Right cardiac atrium (tissue), 5 donors: ENCODE measurements around the gene GAL3ST3. TPM values are rescaled to one million over a fixed set of nuclear protein-coding genes. Genes with fewer than 3 reads are reported as not detected.
"Not testable (repeated sequence)": the region's sequence is repeated elsewhere in the genome, so short reads cannot be mapped to it uniquely, and the experiment has no call there.

ENCODE experiments used
- ATAC-seq, 2 donors: fragments of 200-7000 bp; cut with Tn5 transposase; one replicate each; pipeline versions ENCODE4 v1.8.0 to v1.9.1; 2020; ENCODE audit warnings: moderate library complexity in 2 of 2, mild to moderate bottlenecking in 1 of 2
- DNase-seq, 3 donors: peaks; one replicate each; pipeline ENCODE4 v3.0.0-alpha.2; 2020
- H3K27ac ChIP-seq: one replicate; pipeline ENCODE4 v1.5.1; 2013; ENCODE audit warnings: mild to moderate bottlenecking, low read length, control low read depth, moderate library complexity
- H3K27me3 ChIP-seq: one replicate; pipeline ENCODE4 v1.6.1; 2013; ENCODE audit not compliant: control insufficient read depth, insufficient read depth
- H3K4me1 ChIP-seq: one replicate; pipeline ENCODE4 v1.6.1; 2013; ENCODE audit warnings: low read length; ENCODE audit not compliant: control insufficient read depth, insufficient read depth
- H3K4me3 ChIP-seq: one replicate; pipeline ENCODE4 v1.5.1; 2013; ENCODE audit warnings: low read length, control low read depth
- H3K9me3 ChIP-seq: one replicate; pipeline ENCODE4 v1.6.1; 2013; ENCODE audit warnings: low read length; ENCODE audit not compliant: control insufficient read depth
- WGBS: extraction: QIAGEN DNeasy Blood & Tissue Kit; methylation state at CpG from one replicate; pipeline ENCODE4 v1.1.7; 2013; 5-methylcytosine and 5-hydroxymethylcytosine counted together
- intact Hi-C, 4 donors: fragments of 100-400 bp; cut with DNase I; formaldehyde crosslinking; loops; one replicate each; pipeline versions ENCODE4 v1.11.0 to v1.14.0; 2022 to 2023
- long read RNA-seq, 4 donors: library from polyadenylated mRNA; unstranded; transcript quantifications; one replicate each; pipeline ENCODE4 v2.0.0, GENCODE V29; 2020 to 2021
- polyA plus RNA-seq: library from polyadenylated mRNA; stranded (reverse); fragments of 200-250 nt; gene quantifications from one replicate; pipeline ENCODE4 v1.2.3, GENCODE V29; 2013
- total RNA-seq, 4 donors: library from RNA; stranded (reverse); fragmentation: NEBNext Ultra II Directional; extraction: Animal tissue kit (Norgen Biotek cat#: 25700); gene quantifications; one replicate each; pipeline ENCODE4 v1.2.1, GENCODE V29; 2021
- donor health status: healthy with polysubstance abuse.
- donor health status: DM: no; HTN: yes; CAD: no.
- donor health status: DM: no; HTN: no; CAD: no.
- donor health status: DM: no; HTN: yes; CAD: no; lungs with severe emphysema.
- donor health status: DM: yes; HTN: yes; CAD: no.

Gene GAL3ST3
- total RNA-seq (10 to 100 TPM; 10.8 to 13.6 (median 12.1) TPM), polyA plus RNA-seq (8.9 TPM)
- long read RNA-seq, donor 1, transcript GAL3ST3-203 (2 exons, 1,599 nt) = minor isoform, 8 of 45 reads
- long read RNA-seq, donor 1, transcript GAL3ST3-201 (3 exons, 2,133 nt) = major isoform, 26 of 45 reads
- long read RNA-seq, donor 1, partial matches to known transcripts = 0 of 45 reads
- long read RNA-seq, donor 1, other reads (novel, unspliced or antisense) = 11 of 45 reads
- long read RNA-seq, donor 2, transcript GAL3ST3-201 (3 exons, 2,133 nt) = major isoform, 20 of 28 reads
- long read RNA-seq, donor 2, partial matches to known transcripts = 5 of 28 reads
- long read RNA-seq, donor 2, other reads (novel, unspliced or antisense) = 1 of 28 reads
- long read RNA-seq, donor 3, transcript GAL3ST3-203 (2 exons, 1,599 nt) = minor isoform, 8 of 129 reads
- long read RNA-seq, donor 3, transcript GAL3ST3-201 (3 exons, 2,133 nt) = major isoform, 83 of 129 reads
- long read RNA-seq, donor 3, partial matches to known transcripts = 0 of 129 reads
- long read RNA-seq, donor 3, other reads (novel, unspliced or antisense) = 38 of 129 reads
- long read RNA-seq, donor 4, transcript GAL3ST3-201 (3 exons, 2,133 nt) = major isoform, 18 of 30 reads
- long read RNA-seq, donor 4, partial matches to known transcripts = 0 of 30 reads
- long read RNA-seq, donor 4, other reads (novel, unspliced or antisense) = 10 of 30 reads

GRCh38 chr11:66048547-66049323 is at the start of gene GAL3ST3:
TSS of gene GAL3ST3 (minus strand) at chr11:66049161. CDS start at chr11:66045415, 3,746 bp downstream.
- Histone ChIP-seq H3K27ac (peak within 1 kb of the TSS; percentile 48), H3K27me3 (no peaks in the 10 kb centered on the region), H3K9me3 (no peaks in the 10 kb centered on the region), H3K4me1 (peaks cover 7% of the 10 kb centered on the region), H3K4me3 (peak within 1 kb of the TSS; percentile 47)
- ATAC-seq = no peak
- WGBS = 8% methylated on average over 39 of the region's 39 CpGs
- intact Hi-C loops = no loop called here
- peak in 1 of 3 donors; percentile 59 for DNase-seq

- 100% methylated on average over 2 of the region's 2 CpGs for WGBS
- H3K27me3 ChIP-seq, intact Hi-C loops, H3K4me3 ChIP-seq, H3K27ac ChIP-seq, ATAC-seq, H3K4me1 ChIP-seq, H3K9me3 ChIP-seq, DNase-seq: not testable (repeated sequence)
These were observed 43.2 kb upstream of the GAL3ST3 start for GRCh38 chr11:66092125-66092524.

- WGBS = 90% methylated on average over 4 of the region's 4 CpGs
- peaks cover 5% of the 10 kb centered on the region for H3K4me1 ChIP-seq
- DNase-seq (no peak), ATAC-seq (no peak)
- no peak overlapping the region for H3K4me3 ChIP-seq
- no peaks in the 10 kb centered on the region for H3K9me3 ChIP-seq
- intact Hi-C loops = no loop called here
- H3K27ac ChIP-seq = no peak overlapping the region
- no peaks in the 10 kb centered on the region for H3K27me3 ChIP-seq
These were observed 41.3 kb upstream of the GAL3ST3 start for GRCh38 chr11:66090288-66090687.

GRCh38 chr11:66089067-66089466 is 40.1 kb upstream of the GAL3ST3 start:
- H3K4me1 ChIP-seq = peaks cover 11% of the 10 kb centered on the region
- ATAC-seq (no peak), DNase-seq (no peak)
- intact Hi-C loops = no loop called here
- 87% methylated on average over 3 of the region's 3 CpGs for WGBS
- H3K9me3 ChIP-seq = no peaks in the 10 kb centered on the region
- H3K27ac ChIP-seq = no peak overlapping the region
- H3K4me3 ChIP-seq = no peak overlapping the region
- no peaks in the 10 kb centered on the region for H3K27me3 ChIP-seq

GRCh38 chr11:66087148-66087908 is 38.4 kb upstream of the GAL3ST3 start:
- no peak for DNase-seq
- intact Hi-C loops = no loop called here
- WGBS = 94% methylated on average over 9 of the region's 9 CpGs
- Histone ChIP-seq H3K27me3 (no peaks in the 10 kb centered on the region), H3K4me1 (peaks cover 16% of the 10 kb centered on the region), H3K9me3 (no peaks in the 10 kb centered on the region), H3K27ac (no peak overlapping the region), H3K4me3 (no peak overlapping the region)
- no peak for ATAC-seq

GRCh38 chr11:66084821-66085475 is 36.0 kb upstream of the GAL3ST3 start:
- Histone ChIP-seq H3K4me3 (no peak overlapping the region), H3K27me3 (no peaks in the 10 kb centered on the region), H3K27ac (no peak overlapping the region), H3K4me1 (peaks cover 21% of the 10 kb centered on the region), H3K9me3 (no peaks in the 10 kb centered on the region)
- intact Hi-C loops = no loop called here
- no peak for DNase-seq
- no peak for ATAC-seq
- WGBS = 68% methylated on average over 3 of the region's 3 CpGs

GRCh38 chr11:66083767-66084166 is 34.8 kb upstream of the GAL3ST3 start:
- intact Hi-C loops = no loop called here
- H3K27me3 ChIP-seq = no peaks in the 10 kb centered on the region
- no peaks in the 10 kb centered on the region for H3K9me3 ChIP-seq
- H3K4me1 ChIP-seq = peaks cover 21% of the 10 kb centered on the region
- ATAC-seq (no peak), DNase-seq (no peak)
- H3K27ac ChIP-seq = no peak overlapping the region
- 88% methylated on average over 3 of the region's 3 CpGs for WGBS
- H3K4me3 ChIP-seq = no peak overlapping the region

GRCh38 chr11:66082946-66083698 is 34.2 kb upstream of the GAL3ST3 start:
- 38% methylated on average over 4 of the region's 4 CpGs for WGBS
- peak in 1 of 2 donors; percentile 48 for ATAC-seq
- intact Hi-C loops = no loop called here
- H3K4me3 ChIP-seq = no peak overlapping the region
- H3K4me1 ChIP-seq = peaks cover 19% of the 10 kb centered on the region
- no peaks in the 10 kb centered on the region for H3K9me3 ChIP-seq
- H3K27ac ChIP-seq = no peak overlapping the region
- H3K27me3 ChIP-seq = no peaks in the 10 kb centered on the region
- no peak for DNase-seq

GRCh38 chr11:66081505-66081904 is 32.5 kb upstream of the GAL3ST3 start:
- peak in 2 of 3 donors; percentile 68 to 75 for DNase-seq
- Histone ChIP-seq H3K4me1 (peaks cover 15% of the 10 kb centered on the region), H3K4me3 (no peak overlapping the region), H3K27ac (no peak overlapping the region), H3K27me3 (no peaks in the 10 kb centered on the region), H3K9me3 (no peaks in the 10 kb centered on the region)
- WGBS = 41% methylated on average over 5 of the region's 5 CpGs
- ATAC-seq = peak in 1 of 2 donors; percentile 36
- intact Hi-C loops = no loop called here
